Ishikawa (cell line): ENCODE results near the gene RASGRP4.

ENCODE experiments used
- CEBPB ChIP-seq: IDR thresholded peaks from 2 replicates; pipeline ENCODE4 v1.6.1; 2012
- CREB1 ChIP-seq: IDR thresholded peaks from 2 replicates; pipeline ENCODE4 v1.6.1; 2012; ENCODE audit warnings: low read depth
- EGR1 ChIP-seq: IDR thresholded peaks from 2 replicates; pipeline ENCODE4 v1.6.1; 2012
- EP300 ChIP-seq: IDR thresholded peaks from 2 replicates; pipeline ENCODE4 v1.6.1; 2012; ENCODE audit warnings: borderline replicate concordance
- FOXM1 ChIP-seq: IDR thresholded peaks from 2 replicates; pipeline ENCODE4 v1.6.1; 2012; ENCODE audit warnings: low read depth, borderline replicate concordance
- MAX ChIP-seq: IDR thresholded peaks from 2 replicates; pipeline ENCODE4 v1.6.1; 2012
- NFIC ChIP-seq: IDR thresholded peaks from 2 replicates; pipeline ENCODE4 v1.6.1; 2012
- RAD21 ChIP-seq: IDR thresholded peaks from 2 replicates; pipeline ENCODE4 v1.6.1; 2012; ENCODE audit warnings: low read depth
- TAF1 ChIP-seq: IDR thresholded peaks from 2 replicates; pipeline ENCODE4 v1.6.1; 2012; ENCODE audit warnings: low read depth, mild to moderate bottlenecking
- TCF12 ChIP-seq: IDR thresholded peaks from 2 replicates; pipeline ENCODE4 v1.6.1; 2012; ENCODE audit warnings: low read depth
- TEAD4 ChIP-seq: IDR thresholded peaks from 2 replicates; pipeline ENCODE4 v1.6.1; 2012
- YY1 ChIP-seq: IDR thresholded peaks from 2 replicates; pipeline ENCODE4 v1.6.1; 2012; ENCODE audit warnings: low read depth
- ZBTB7A ChIP-seq: IDR thresholded peaks from 2 replicates; pipeline ENCODE4 v1.6.1; 2012; ENCODE audit warnings: low read depth
- TF ChIP-seq, protein P1 (sequence below): IDR thresholded peaks from 2 replicates; pipeline ENCODE4 v1.6.1; 2012; ENCODE audit warnings: low read depth, mild to moderate bottlenecking
- TF ChIP-seq, protein P2 (sequence below): IDR thresholded peaks from 2 replicates; pipeline ENCODE4 v1.6.1; 2012

Gene RASGRP4

GRCh38 chr19:38445362-38445761 lies 19.3 kb upstream of the RASGRP4 start:
- TF ChIP-seq NFIC (no peak), TCF12 (no peak), FOXM1 (no peak), YY1 (no peak), EGR1 (no peak), TAF1 (no peak), CEBPB (no peak), CREB1 (no peak), ZBTB7A (no peak), TEAD4 (no peak), RAD21 (no peak), MAX (no peak), EP300 (no peak)
- TF ChIP-seq, protein P1, sequence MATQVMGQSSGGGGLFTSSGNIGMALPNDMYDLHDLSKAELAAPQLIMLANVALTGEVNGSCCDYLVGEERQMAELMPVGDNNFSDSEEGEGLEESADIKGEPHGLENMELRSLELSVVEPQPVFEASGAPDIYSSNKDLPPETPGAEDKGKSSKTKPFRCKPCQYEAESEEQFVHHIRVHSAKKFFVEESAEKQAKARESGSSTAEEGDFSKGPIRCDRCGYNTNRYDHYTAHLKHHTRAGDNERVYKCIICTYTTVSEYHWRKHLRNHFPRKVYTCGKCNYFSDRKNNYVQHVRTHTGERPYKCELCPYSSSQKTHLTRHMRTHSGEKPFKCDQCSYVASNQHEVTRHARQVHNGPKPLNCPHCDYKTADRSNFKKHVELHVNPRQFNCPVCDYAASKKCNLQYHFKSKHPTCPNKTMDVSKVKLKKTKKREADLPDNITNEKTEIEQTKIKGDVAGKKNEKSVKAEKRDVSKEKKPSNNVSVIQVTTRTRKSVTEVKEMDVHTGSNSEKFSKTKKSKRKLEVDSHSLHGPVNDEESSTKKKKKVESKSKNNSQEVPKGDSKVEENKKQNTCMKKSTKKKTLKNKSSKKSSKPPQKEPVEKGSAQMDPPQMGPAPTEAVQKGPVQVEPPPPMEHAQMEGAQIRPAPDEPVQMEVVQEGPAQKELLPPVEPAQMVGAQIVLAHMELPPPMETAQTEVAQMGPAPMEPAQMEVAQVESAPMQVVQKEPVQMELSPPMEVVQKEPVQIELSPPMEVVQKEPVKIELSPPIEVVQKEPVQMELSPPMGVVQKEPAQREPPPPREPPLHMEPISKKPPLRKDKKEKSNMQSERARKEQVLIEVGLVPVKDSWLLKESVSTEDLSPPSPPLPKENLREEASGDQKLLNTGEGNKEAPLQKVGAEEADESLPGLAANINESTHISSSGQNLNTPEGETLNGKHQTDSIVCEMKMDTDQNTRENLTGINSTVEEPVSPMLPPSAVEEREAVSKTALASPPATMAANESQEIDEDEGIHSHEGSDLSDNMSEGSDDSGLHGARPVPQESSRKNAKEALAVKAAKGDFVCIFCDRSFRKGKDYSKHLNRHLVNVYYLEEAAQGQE: no peak
- TF ChIP-seq, protein P2, sequence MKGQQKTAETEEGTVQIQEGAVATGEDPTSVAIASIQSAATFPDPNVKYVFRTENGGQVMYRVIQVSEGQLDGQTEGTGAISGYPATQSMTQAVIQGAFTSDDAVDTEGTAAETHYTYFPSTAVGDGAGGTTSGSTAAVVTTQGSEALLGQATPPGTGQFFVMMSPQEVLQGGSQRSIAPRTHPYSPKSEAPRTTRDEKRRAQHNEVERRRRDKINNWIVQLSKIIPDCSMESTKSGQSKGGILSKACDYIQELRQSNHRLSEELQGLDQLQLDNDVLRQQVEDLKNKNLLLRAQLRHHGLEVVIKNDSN: no peak

GRCh38 chr19:38444026-38444425 lies 18.0 kb upstream of the RASGRP4 start:
- TF ChIP-seq CEBPB: no peak
- TF ChIP-seq CREB1: no peak
- no peak for TF ChIP-seq EP300
- TF ChIP-seq, protein P1: no peak
- TF ChIP-seq MAX: no peak
- no peak for TF ChIP-seq NFIC
- no peak for TF ChIP-seq ZBTB7A
- no peak for TF ChIP-seq TEAD4
- no peak for TF ChIP-seq TAF1
- no peak for TF ChIP-seq TCF12
- no peak for TF ChIP-seq RAD21
- TF ChIP-seq, protein P2: no peak
- no peak for TF ChIP-seq YY1
- TF ChIP-seq EGR1: no peak
- no peak for TF ChIP-seq FOXM1

- no peak for TF ChIP-seq MAX
- TF ChIP-seq, protein P1: no peak
- no peak for TF ChIP-seq FOXM1
- TF ChIP-seq RAD21: no peak
These were observed 17.5 kb upstream of the RASGRP4 start for GRCh38 chr19:38443458-38443999.

- no peak for TF ChIP-seq NFIC
These were observed 16.7 kb upstream of the RASGRP4 start for GRCh38 chr19:38442736-38443135.
